Measurements from ENCODE around the gene IL12RB1. TPM values are rescaled to one million over a fixed set of nuclear protein-coding genes. Genes with fewer than 3 reads are reported as not detected.

The IL12RB1 gene
- polyA plus RNA-seq, 1 donor: 0.75 TPM

DNA sequence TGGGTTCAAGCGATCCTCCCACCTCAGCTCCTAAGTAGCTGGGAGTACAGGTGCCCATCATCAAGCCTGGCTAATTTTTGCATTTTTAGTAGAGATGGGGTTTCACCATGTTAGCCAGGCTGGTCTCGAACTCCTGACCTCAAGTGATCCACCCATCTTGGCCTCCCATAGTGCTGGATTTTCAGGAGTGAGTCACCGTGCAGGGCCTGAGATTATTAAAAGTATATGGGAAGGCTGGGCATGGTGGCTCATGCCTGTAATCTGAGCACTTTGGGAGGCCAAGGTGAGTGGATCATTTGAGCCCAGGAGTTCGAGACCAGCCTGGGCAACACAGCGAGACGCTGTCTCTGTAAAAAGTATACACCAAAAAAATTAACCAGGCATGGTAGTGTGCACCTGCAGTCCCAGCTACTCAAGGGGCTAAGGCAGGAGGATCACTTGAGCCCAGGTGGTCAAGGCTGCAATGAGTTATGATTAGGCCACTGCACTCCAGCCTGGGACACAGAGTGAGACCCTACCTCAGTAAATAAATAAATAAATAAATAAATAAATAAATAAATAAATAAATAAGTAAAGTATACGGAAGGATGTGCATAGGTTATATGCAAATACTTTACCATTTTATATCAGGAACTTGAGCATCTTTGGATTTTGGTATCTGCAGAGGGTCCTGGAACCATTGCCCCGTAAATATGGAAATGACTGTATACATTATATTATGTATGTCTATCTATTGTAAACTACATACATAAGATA, 854 bp downstream of the IL12RB1 start:
- no peak for DNase-seq

DNA sequence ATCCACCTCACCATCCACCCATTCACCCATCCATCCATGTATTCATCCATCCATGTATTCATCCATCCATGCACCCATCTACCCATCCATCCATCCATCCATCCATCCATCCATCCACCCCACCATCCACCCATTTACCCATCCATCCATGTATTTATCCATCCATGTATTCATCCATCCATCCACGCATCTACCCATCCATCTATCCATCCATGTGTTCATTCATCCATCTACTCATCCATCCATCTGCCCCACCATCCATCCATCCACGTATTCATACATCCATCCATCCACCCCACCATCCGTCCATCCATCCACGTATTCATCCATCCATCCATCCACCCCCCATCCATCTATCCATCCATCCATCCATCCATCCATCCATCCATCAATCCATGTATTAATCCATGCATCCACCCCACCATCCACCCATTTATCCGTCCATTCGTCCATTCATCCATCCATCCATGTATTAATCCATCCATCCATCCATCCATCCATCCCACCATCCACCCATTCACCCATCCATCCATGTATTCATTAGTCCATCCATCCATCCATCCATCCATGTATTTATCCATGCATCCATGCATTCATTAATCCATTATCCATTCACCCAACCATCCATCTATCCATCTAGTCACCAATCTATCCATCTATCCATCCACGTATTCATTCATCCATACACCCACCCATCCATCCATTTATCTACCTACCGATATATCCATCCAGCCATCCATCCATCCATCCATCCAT, 2.6 kb downstream of the IL12RB1 start:
- DNase-seq: no peak

DNA sequence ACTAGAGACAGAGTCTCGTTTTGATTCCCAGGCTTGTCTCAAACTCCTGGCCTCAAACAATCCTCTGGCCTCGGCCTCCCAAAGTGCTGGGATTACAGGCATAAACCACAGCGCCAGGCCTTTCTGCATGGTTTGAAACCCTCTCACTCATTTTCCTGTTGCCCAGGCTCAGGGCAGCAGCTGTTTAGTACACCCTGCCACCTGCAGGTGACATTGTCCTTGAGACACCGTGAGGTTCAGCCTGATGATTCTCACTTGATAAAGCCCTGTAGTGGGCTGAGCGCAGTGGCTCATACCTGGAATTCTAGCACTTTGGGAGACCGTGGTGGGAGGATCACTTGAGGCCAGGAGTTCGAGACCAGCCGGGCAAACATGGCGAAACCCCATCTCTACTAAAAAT, 12.5 kb downstream of the IL12RB1 start:
- no peak for DNase-seq

DNA sequence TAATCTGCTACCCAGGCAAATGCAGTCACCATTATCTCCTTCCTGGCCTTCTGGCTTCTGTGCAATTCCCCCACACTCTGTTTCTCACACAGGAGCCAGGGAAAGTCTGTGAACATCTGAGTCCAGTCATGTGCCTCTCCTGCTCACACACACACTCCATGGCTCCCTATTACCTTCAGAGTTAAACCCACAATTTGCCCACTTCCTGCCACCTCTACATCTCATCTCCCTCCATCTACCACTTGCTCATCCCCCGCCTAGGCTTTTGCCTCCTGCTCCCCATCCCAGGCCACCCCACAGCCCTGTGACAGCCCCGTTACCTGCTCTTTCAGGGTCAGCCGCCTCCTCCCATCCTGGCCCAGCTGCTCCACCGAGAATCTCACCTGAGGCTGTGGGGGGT, 13.5 kb downstream of the IL12RB1 start:
- no peak for DNase-seq

DNA sequence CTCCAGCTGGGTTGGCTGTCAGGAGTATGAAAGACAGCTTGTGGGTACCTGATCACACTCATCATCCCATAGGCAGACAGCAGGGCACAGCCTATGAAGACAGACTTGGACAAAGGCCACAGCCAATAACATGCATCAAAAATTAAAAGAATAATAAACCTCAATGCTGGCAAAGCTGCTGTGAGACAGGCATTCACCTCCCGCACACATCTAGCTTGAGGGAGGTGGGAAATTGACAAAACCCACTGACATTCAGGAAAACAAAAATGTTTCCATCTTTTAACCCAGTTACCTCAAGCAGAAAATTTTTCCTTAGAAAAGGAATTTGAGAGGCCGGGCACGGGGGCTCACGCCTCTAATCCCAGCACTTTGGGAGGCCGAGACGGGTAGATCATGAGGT, 14.4 kb downstream of the IL12RB1 start:
- DNase-seq: no peak

DNA sequence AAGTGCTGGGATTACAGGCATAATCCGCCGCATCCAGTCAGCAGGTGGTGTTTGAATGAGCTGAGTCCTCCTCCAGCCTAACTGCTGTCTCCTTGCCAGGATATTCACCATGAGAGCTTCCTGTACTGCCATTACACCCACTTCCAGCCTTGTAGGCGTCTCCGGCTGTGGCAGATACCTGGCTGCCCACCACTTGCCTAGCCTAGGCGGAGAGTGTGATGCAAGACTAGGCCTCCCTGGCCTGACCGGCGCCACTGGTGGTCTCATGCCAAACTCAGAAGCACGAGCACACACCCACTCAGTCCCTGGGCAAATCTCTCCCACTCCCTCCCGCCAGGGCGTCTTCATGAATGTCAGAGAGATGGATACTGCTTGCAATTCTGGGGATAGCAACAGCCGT, 16.6 kb downstream of the IL12RB1 start:
- DNase-seq: no peak

DNA sequence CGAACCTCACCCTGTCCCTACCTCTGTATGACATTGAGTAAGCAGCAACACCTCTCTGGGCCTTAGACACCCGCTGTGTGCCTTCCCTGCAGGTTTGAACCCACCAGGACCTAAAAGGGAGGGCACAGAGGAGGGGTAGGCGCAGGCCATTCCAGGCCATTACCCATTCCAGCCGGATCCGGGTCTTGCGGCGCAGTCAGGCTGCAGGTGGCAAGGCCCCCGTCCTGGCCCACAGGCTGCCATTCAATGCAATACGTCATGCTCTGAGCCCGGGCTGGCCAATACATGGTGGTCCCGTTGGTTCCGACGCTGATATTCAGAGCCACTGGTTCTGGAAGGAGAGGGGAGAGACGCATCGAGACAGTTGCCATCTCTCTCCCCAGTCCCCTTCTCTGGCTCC, 17.4 kb downstream of the IL12RB1 start:
- no peak for DNase-seq

DNA sequence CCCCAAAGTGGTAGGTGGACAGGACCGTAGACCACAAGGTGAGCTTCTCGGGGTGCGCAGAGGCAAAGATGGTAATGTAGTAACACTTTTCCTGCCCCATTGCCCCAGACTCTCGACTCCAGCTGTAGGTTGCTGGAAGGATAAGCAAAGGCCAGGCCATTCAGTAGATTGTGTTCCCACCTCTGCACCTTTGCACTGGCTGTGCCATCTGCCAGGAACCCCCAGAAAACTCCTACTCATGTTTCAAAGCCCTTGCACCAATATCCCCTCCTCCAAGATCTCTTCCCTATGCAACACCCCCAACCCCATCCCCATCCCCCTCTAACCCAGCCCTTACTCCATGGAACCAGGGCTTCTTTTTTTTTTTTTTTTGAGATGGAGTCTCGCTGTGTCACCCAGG, 18.3 kb downstream of the IL12RB1 start:
- no peak for DNase-seq

DNA sequence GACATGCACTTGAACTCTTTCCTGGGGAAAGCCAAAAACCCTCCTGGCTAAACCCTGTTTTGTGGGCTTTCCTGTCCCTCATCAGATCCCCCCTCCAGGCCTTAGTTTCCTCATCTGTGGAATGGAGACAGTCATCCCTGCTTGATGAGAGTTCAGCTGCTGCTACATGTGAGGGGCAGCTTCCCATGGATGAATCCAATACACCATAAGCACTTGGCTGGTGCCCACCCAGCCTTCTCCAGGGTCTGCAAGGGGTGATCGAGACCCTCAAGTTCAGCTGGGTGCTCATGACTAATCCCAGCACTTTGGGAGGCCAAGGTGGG, 21.6 kb downstream of the IL12RB1 start:
- DNase-seq: no peak

DNA sequence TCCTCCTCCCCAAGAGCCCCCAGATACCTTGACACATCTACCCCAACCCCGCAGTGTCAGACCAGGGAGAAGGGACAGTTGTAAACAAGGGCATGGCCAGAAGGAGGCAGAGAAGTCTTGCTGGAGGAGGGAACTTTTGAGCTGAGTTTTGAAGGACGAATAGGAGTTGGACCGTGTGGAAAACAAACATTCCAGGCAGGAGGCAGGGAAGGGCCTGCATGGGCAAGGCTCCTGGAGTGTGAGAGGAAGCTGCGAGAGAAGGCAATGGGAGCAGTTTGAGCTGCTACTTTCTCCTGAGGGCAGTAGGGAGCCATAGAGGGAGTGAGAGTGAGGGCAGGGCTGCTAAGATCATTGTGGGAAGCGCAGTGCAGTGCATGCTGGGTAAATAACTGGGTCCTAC, 23.3 kb downstream of the IL12RB1 start:
- no peak for DNase-seq

DNA sequence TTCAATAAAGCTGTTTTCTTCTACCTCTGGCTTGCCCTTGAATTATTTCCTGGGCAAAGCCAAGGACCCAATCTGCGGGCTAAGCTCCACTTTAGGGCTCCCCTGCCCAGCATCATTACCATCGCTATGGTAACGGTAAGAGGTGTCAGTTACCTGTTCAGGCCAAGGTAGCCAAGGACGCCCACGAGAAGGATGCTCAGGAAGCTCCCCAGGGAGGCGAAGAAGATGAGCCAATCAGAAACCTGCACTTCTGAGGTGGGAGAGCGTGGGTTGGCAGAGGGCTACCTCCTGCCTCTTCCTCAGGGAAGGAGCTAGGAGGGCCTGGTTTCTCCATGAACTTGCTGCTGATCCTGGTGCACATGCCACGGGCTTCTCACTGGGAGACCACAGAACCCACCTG, 24.7 kb downstream of the IL12RB1 start:
- DNase-seq: no peak

DNA sequence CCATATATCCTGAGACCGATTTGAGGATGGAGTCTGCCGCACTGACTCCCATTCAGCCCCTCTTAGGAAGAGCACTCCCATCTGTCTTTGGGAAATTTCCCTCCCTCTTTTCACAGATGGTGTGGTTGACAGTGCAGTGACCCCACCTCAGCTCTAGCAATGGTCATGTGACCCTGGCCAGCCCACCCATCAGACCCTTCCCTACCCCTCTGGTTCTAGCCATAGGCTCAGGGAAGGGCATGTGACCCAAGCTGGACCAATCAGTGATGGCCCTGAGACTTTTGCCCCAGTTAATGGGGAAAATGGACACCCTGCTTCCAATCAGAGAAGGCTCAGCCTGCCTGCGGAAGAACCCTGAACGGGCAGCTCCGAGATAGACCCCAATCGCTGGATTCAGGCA, 26.3 kb downstream of the IL12RB1 start:
- no peak for DNase-seq

DNA sequence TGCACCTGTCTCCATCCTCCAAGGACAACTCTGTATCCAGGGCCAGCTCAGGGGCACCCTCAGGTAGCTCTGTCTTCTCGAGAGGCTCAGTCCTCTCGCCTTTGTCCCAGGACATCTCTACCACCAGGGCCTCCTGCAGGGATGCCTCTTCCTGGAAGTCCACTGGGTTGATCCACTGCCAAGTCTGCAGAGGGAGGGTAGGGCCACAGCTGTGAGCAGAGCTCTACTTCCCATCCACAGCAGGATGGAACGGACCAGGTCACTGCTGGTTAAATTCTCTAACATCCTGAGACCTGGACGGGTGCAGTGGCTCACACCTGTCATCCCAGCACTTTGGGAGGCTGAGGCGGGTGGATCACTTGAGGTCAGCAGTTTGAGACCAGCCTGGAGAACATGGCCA, 26.8 kb downstream of the IL12RB1 start:
- DNase-seq: no peak

DNA sequence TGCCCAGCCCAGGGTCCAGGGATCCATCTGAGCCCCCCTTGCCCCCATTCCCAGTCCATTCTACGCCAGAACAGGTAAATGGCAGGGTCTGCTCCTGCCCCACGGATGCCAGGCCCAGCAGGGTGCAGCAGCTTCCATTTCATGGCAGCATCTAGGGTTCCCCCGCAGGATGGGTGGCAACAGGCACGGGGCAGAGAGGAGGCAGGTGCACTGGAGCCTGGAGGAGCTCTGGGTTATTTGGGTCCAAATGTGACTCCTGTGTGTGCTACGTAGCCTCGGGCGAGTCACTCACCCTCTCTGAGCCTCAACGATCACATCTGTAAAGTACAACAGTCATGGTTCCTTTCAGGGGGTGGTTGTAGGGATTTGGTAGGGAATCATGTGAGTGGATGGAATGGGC, 27.4 kb downstream of the IL12RB1 start:
- no peak for DNase-seq

DNA sequence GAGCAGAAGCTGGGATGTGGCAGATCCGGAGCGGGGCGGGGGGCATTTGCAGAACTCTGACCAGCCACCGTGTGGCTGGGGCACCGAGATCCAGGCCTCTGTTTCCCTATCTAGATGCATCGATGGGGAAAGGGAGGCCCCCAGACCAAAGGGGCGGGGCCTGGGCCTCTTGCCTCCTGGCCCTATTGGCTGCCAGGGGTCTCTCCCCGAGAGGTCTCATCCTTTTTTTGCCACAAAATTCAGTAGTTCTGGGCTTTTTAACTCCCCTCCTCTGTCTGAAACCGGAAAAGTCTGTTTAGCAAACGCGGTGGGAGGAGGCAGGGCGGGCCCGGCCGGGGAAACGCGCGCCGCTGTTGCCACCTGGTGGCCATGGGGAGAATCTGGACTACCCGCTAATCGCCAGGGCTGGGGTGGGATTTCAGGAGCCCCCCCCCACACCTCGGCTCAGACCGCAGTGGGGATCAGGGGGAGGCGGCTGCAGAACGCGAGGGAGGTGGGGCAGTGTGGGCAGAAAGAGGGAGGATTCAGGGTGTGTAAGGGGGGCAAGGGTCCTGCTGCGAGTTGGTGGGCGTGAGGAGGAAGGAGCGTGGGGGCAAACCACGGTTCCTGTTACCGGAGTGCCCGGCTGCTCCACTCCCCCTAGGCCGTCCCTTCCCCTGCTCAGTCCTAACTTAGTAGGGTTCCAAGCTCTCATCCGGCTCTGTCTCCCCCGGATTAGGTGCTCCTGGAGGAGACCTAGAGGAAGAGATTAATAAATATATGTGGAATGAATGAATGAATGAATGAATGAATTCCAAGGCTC, 28.3 kb downstream of the IL12RB1 start:
- DNase-seq: peak; percentile 84

DNA sequence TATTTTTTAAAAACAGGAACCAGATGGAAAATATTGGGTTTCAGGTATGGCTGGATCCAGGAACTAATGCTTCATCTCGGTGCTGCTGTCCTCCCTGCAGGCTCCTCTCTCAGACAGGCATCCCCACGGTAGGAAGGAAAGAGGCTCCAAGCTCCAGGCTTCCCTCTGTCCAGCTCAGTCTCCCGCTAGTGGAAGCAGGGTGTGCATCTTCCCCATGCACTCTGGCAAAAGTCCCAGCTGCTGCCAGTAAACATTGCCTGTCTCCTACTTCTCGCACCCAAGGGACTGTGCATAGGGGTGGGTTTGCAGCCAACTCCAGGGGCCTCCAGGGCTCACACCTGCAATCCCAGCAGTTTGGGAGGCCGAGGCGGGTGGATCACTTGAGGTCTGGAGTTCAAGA, 29.2 kb downstream of the IL12RB1 start:
- DNase-seq: no peak

DNA sequence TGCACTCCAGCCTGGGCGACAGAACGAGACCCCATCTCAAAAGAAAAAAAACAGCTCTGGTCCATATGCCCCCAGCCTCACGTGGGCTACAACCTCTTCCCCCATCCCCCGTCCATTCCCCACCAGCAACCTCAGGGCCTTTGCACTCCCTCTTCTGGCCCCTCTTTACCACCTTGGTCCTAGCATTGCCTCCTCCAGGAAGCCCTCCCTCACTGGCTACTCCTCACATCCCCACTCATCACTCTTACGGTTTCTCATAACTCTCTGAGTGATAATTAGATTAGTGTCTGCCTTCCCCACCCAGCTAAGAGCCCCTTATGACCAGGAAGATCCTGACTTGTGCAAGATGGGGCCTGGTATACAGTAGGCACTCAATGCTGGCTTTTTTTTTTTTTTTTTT, 30.8 kb downstream of the IL12RB1 start:
- no peak for DNase-seq

DNA sequence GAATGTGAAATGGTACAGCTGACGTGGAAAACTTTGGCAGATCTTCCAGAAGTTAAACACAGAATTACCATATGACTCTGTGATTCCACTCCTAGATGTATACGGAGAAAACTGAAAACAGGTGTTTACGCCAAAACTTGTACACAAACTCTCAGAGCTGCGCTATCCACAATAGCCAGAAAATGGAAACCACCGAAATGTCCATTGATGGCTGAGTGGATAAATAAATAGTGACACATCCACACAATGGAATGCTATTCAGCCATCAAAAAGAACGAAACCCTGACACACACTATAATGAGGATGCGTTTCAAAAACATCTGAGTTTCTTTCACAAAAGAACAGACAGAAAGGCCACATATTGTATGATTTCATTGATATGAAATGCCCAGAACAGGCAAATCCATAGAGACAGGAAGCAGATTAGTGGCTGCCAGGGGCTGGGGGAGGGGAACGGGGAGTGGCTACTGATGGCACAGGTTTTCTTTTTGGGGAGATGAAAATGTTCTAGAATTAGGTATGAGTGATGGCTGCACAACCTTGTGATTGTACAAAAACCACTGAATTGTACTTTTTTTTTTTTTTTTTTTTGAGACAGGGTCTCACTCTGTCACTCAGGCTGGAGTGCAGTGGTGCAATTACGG, 33.0 kb downstream of the IL12RB1 start:
- DNase-seq: no peak

DNA sequence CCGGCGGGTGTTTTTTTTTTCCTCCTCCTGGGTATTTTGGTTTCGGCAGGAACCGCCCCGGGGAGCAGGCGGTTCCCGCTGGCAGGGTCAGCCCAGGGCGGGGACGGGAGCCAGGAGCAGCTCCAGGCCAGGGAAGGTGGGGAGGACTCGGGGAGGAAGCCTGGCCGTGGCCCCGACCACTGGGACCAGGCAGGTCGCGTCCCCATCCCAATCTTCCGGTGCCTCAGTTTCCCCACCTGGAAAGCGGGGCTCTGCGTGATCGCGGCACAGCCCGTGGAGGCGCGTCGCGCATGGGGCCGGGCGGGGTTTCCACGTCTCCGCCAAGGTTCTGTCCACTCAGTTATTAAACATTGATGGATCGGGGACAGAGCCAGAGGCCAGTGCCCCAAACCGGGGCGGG, 34.8 kb downstream of the IL12RB1 start:
- DNase-seq: no peak

DNA sequence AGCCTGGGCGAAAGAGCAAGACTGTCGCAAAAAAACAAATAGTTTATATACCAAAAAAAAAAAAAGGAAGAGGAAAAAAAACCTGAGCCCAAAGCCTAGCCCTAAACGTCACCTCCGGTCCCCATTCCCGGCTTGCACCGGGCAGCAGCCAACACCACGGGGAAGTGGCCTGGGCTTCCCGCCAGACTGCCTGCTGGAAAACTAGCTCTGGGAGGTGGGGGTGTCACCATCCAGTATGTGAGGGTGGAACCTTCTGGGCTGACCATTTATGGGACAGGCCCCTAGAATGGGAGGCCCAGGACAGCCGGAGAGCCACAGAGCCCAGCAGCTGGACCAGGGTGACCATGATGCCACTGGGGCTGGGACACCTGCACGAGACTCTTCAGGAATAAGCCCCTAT, 37.3 kb downstream of the IL12RB1 start:
- DNase-seq: peak; percentile 83

DNA sequence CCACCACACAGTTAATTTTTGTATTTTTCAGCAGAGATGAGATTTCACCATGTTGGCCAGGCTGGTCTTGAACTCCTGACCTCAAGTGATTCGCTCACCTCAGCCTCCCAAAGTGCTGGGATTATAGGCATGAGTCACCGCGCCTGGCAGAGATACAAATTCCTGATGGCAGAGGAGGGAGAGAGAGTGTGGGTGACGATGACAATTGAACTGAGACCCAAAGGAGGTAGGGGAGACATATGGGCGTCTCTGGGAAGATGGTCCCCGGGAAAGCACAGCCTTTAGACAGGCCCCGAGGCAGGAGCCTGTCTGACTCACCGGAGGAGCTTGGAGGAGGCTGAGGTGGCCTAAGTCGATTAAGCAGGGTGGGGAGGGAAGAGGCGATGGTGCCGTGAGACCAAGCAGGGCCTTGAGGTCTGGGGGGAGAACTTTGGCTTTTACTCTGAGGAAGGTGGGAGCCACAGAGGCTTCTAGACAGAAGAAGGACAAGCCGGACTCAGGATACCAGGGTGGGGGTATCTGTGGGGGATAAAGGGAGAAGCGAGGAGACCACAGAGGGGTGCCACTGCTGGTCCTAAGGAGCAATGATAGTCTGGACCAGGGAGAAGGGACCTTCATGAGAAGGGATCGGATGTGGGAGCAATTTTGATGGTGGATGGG, 40.5 kb downstream of the IL12RB1 start:
- no peak for DNase-seq

DNA sequence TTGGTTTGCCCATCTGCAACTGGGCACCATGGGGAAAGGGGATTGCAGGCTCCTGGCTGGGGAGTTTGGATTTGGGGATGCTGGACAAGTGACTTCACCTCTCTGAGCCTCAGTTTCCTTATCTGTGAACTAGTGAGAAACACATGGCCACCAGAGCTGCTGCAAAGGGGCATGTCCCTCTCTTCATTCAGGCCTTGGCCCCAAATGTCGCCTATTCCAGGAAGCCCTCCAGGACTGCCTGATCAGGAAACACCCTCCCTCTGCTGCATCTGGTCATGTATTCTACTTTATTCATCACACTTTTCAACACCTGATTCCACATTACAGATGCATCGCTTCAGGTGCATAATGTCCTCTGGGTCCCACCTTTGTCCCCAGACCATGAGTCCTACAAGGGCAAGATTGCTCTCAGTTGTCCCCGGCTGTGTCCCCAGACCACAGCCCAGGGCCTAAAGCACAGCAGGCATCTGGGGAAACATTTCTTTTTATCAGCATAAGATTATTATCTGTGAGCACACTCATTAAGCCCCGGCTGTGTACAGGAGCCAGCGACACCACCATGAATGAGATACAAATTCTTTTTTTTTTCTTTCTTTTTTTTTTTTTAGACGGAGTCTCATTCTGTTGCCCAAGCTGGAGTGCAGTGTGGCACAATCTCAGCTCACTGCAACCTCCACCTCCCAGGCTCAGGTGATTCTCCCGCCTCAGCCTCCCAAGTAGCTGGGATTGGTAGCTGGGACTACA, 41.3 kb downstream of the IL12RB1 start:
- DNase-seq: no peak
